Measurements from ENCODE around the gene XXYLT1. TPM values are rescaled to one million over a fixed set of nuclear protein-coding genes. Genes with fewer than 3 reads are reported as not detected.

The XXYLT1 gene
- total RNA-seq, 1 donor from 2014 or later, result 8.9 TPM

GRCh38 chr3:195036574-195036973 lies 234.4 kb downstream of the XXYLT1 start:
- intact Hi-C loops (cut with DNase I), result no loop called here
- no peak for ATAC-seq
- Histone ChIP-seq H3K4me1 (peaks cover 13% of the 10 kb centered on the region), H3K4me3 (no peak overlapping the region), H3K27me3 (ENCODE audit: low read depth) (no peaks in the 10 kb centered on the region), H3K36me3 (no peaks in the 10 kb centered on the region), H3K27ac (no peak overlapping the region), H3K9me3 (peaks cover 5% of the 10 kb centered on the region)
- TF ChIP-seq CTCF (IDR thresholded peaks at IDR 0.05), result no peak
- DNase-seq, result no peak

- DNase-seq, result no peak
- Histone ChIP-seq H3K9me3 (peaks cover 5% of the 10 kb centered on the region), H3K27ac (no peak overlapping the region), H3K27me3 (ENCODE audit: low read depth) (peaks cover 1% of the 10 kb centered on the region), H3K4me3 (no peak overlapping the region), H3K4me1 (peaks cover 15% of the 10 kb centered on the region), H3K36me3 (no peaks in the 10 kb centered on the region)
- intact Hi-C loops (cut with DNase I), result no loop called here
- TF ChIP-seq CTCF (IDR thresholded peaks at IDR 0.05), result no peak
- no peak for ATAC-seq
Measured at GRCh38 chr3:195036203-195036505, 234.8 kb downstream of the XXYLT1 start.

GRCh38 chr3:195035345-195036202 lies 235.4 kb downstream of the XXYLT1 start:
- no peak for DNase-seq
- Histone ChIP-seq H3K27me3 (ENCODE audit: low read depth) (peaks cover 3% of the 10 kb centered on the region), H3K4me3 (no peak overlapping the region), H3K4me1 (peaks cover 17% of the 10 kb centered on the region), H3K36me3 (no peaks in the 10 kb centered on the region), H3K27ac (no peak overlapping the region), H3K9me3 (peaks cover 5% of the 10 kb centered on the region)
- peak in 1 of 2 donors; percentile 14 for ATAC-seq
- intact Hi-C loops (cut with DNase I), result no loop called here
- no peak for TF ChIP-seq CTCF (IDR thresholded peaks at IDR 0.05)

- peaks cover 3% of the 10 kb centered on the region for H3K27me3 ChIP-seq (ENCODE audit: low read depth)
- intact Hi-C loops (cut with DNase I), result no loop called here
- peaks cover 22% of the 10 kb centered on the region for H3K4me1 ChIP-seq
- peaks cover 5% of the 10 kb centered on the region for H3K9me3 ChIP-seq
- TF ChIP-seq CTCF (IDR thresholded peaks at IDR 0.05), result no peak
- no peak overlapping the region for H3K4me3 ChIP-seq
- H3K27ac ChIP-seq, result no peak overlapping the region
- ATAC-seq, result no peak
- DNase-seq, result no peak
- H3K36me3 ChIP-seq, result no peaks in the 10 kb centered on the region
Measured at GRCh38 chr3:195034541-195034940, 236.4 kb downstream of the XXYLT1 start.

- Histone ChIP-seq H3K27ac (no peak overlapping the region), H3K36me3 (no peaks in the 10 kb centered on the region), H3K27me3 (ENCODE audit: low read depth) (peaks cover 3% of the 10 kb centered on the region), H3K9me3 (peaks cover 5% of the 10 kb centered on the region), H3K4me3 (no peak overlapping the region), H3K4me1 (peaks cover 22% of the 10 kb centered on the region)
- DNase-seq, result no peak
- intact Hi-C loops (cut with DNase I), result no loop called here
- no peak for ATAC-seq
- no peak for TF ChIP-seq CTCF (IDR thresholded peaks at IDR 0.05)
Measured at GRCh38 chr3:195034101-195034500, 236.9 kb downstream of the XXYLT1 start.
